ENCODE measurements around the gene USP12. TPM values are rescaled to one million over a fixed set of nuclear protein-coding genes. Genes with fewer than 3 reads are reported as not detected.
A peak's percentile ranks its signal among the peaks of the same experiment; 100 is the strongest.

The USP12 gene
- total RNA-seq, 4 donors from 2014 or later: 16.9 to 26.7 (median 22.6) TPM

- H3K4me1 ChIP-seq: peaks cover 0 to 39% (median 9%) of the 10 kb centered on the region in 4 donors
Measured at GRCh38 chr13:27122036-27122435, 49.6 kb downstream of the USP12 start.

GRCh38 chr13:27120811-27121210 is 50.8 kb downstream of the USP12 start:
- 20 to 25% methylated on average over 3 of the region's 3 CpGs for WGBS, 2 donors
- Histone ChIP-seq H3K27me3 (no peaks in the 10 kb centered on the region), H3K27ac (peak overlapping the region in 2 of 4 donors; percentile 48 to 73), H3K4me3 (no peak overlapping the region), H3K36me3 (peaks cover 0 to 7% (median 0%) of the 10 kb centered on the region in 3 donors), H3K9me3 (peaks cover 0 to 6% (median 0%) of the 10 kb centered on the region in 4 donors), H3K4me1 (peaks cover 0 to 29% (median 6%) of the 10 kb centered on the region in 4 donors)
- DNase-seq (ENCODE audit: low spot score in 2 of 2): no peak
- TF ChIP-seq POLR2A (IDR thresholded peaks at IDR 0.05) (no peak), CTCF (IDR thresholded peaks at IDR 0.05) (no peak), EP300 (IDR thresholded peaks at IDR 0.05) (no peak)

More at GRCh38 chr13:27122036-27122435, 49.6 kb downstream of the USP12 start:
- peak overlapping the region in 1 of 4 donors; percentile 73 for H3K27ac ChIP-seq
- H3K27me3 ChIP-seq: no peaks in the 10 kb centered on the region
- TF ChIP-seq CTCF (IDR thresholded peaks at IDR 0.05) (no peak), EP300 (IDR thresholded peaks at IDR 0.05) (no peak), POLR2A (IDR thresholded peaks at IDR 0.05) (no peak)
- DNase-seq (ENCODE audit: low spot score in 2 of 2): no peak
- 97 to 99% methylated on average over 7 of the region's 7 CpGs for WGBS, 2 donors
- peaks cover 0 to 6% (median 0%) of the 10 kb centered on the region in 4 donors for H3K9me3 ChIP-seq
- peaks cover 0 to 5% (median 0%) of the 10 kb centered on the region in 3 donors for H3K36me3 ChIP-seq
- H3K4me3 ChIP-seq: no peak overlapping the region

GRCh38 chr13:27120011-27120410 is 51.6 kb downstream of the USP12 start:
- 81 to 86% methylated on average over 3 of the region's 3 CpGs for WGBS, 2 donors
- DNase-seq (ENCODE audit: low spot score in 2 of 2): no peak
- Histone ChIP-seq H3K4me3 (no peak overlapping the region), H3K9me3 (peaks cover 0 to 6% (median 0%) of the 10 kb centered on the region in 4 donors), H3K36me3 (peaks cover 0 to 11% (median 0%) of the 10 kb centered on the region in 3 donors), H3K27ac (peak overlapping the region in 1 of 4 donors; percentile 73), H3K4me1 (peaks cover 0 to 26% (median 6%) of the 10 kb centered on the region in 4 donors), H3K27me3 (no peaks in the 10 kb centered on the region)
- TF ChIP-seq POLR2A (IDR thresholded peaks at IDR 0.05): no peak
- TF ChIP-seq EP300 (IDR thresholded peaks at IDR 0.05): no peak
- TF ChIP-seq CTCF (IDR thresholded peaks at IDR 0.05): no peak

GRCh38 chr13:27118428-27119054 is 53.1 kb downstream of the USP12 start:
- Histone ChIP-seq H3K4me3 (no peak overlapping the region), H3K27ac (no peak overlapping the region), H3K4me1 (peaks cover 0 to 26% (median 6%) of the 10 kb centered on the region in 4 donors), H3K36me3 (peaks cover 0 to 15% (median 0%) of the 10 kb centered on the region in 3 donors), H3K9me3 (peaks cover 0 to 3% (median 0%) of the 10 kb centered on the region in 4 donors), H3K27me3 (no peaks in the 10 kb centered on the region)
- 88 to 93% methylated on average over 3 of the region's 3 CpGs for WGBS, 2 donors
- DNase-seq (ENCODE audit: low spot score in 2 of 2): no peak
- TF ChIP-seq CTCF (IDR thresholded peaks at IDR 0.05) (no peak), EP300 (IDR thresholded peaks at IDR 0.05) (no peak), POLR2A (IDR thresholded peaks at IDR 0.05) (no peak)

GRCh38 chr13:27117952-27118351 is 53.7 kb downstream of the USP12 start:
- no peaks in the 10 kb centered on the region for H3K27me3 ChIP-seq
- no peak for TF ChIP-seq CTCF (IDR thresholded peaks at IDR 0.05)
- TF ChIP-seq EP300 (IDR thresholded peaks at IDR 0.05): no peak
- no peak for TF ChIP-seq POLR2A (IDR thresholded peaks at IDR 0.05)
- no peak overlapping the region for H3K4me3 ChIP-seq
- no peak for DNase-seq (ENCODE audit: low spot score in 2 of 2)
- H3K4me1 ChIP-seq: peaks cover 0 to 26% (median 6%) of the 10 kb centered on the region in 4 donors
- 84 to 85% methylated on average over 5 of the region's 5 CpGs for WGBS, 2 donors
- H3K27ac ChIP-seq: no peak overlapping the region
- H3K36me3 ChIP-seq: peaks cover 0 to 19% (median 0%) of the 10 kb centered on the region in 3 donors
- H3K9me3 ChIP-seq: no peaks in the 10 kb centered on the region

Measured in tibial nerve (tissue), 4 donors.